K562 (cell line): Measurements from ENCODE around the gene TFE3. TPM values are rescaled to one million over a fixed set of nuclear protein-coding genes. Genes with fewer than 3 reads are reported as not detected.
A peak's percentile ranks its signal among the peaks of the same experiment; 100 is the strongest.

Source experiments
- ARID1B ChIP-seq: fragments of 450-650 bp; IDR thresholded peaks from 2 replicates; pipeline ENCODE4 v1.6.1; 2016; ENCODE audit warnings: antibody characterized with exemption, mild to moderate bottlenecking, inconsistent platforms
- BMI1 ChIP-seq: fragments of 150-350 bp; IDR thresholded peaks from 2 replicates; pipeline ENCODE4 v1.6.1; 2014; ENCODE audit warnings: low read length
- CBX1 ChIP-seq: sonication (generic); IDR thresholded peaks from 2 replicates; pipeline ENCODE4 v1.6.1; 2016; ENCODE audit warnings: antibody characterized with exemption, low read depth, mild to moderate bottlenecking
- CCNT2 ChIP-seq: IDR thresholded peaks from 2 replicates; pipeline ENCODE4 v1.6.1; 2011; ENCODE audit warnings: borderline replicate concordance, low read depth, mild to moderate bottlenecking, moderate library complexity, mixed read lengths, low read length; ENCODE audit not compliant: insufficient read length; ENCODE audit errors: extremely low read depth
- GATAD2A ChIP-seq: fragments of 450-650 bp; IDR thresholded peaks from 2 replicates; pipeline ENCODE4 v1.6.1; 2017
- KLF16 ChIP-seq: IDR thresholded peaks from 2 replicates; pipeline ENCODE4 v1.6.1; 2016; ENCODE audit warnings: antibody characterized with exemption
- MXI1 ChIP-seq: IDR thresholded peaks from 2 replicates; pipeline ENCODE4 v1.6.1; 2011; ENCODE audit warnings: low read depth, mild to moderate bottlenecking, improper control_type of control experiment, low read length
- NCOR1 ChIP-seq: fragments of 450-650 bp; IDR thresholded peaks from 2 replicates; pipeline ENCODE4 v1.6.1; 2016; ENCODE audit warnings: mild to moderate bottlenecking, moderate library complexity
- NR1H2 ChIP-seq: sonication (generic); formaldehyde crosslinking; IDR thresholded peaks from 2 replicates; pipeline ENCODE4 v1.4.0; 2020; ENCODE audit warnings: mild to moderate bottlenecking, missing genetic modification reagents
- PHF21A ChIP-seq: fragments of 450-650 bp; IDR thresholded peaks from 2 replicates; pipeline ENCODE4 v1.6.1; 2017; ENCODE audit warnings: low read depth, borderline replicate concordance
- PML ChIP-seq: IDR thresholded peaks from 2 replicates; pipeline ENCODE4 v1.6.1; 2012; ENCODE audit warnings: low read length, inconsistent platforms
- SRSF3 ChIP-seq: fragments of 200-400 bp; formaldehyde crosslinking; IDR thresholded peaks from 2 replicates; pipeline ENCODE4 v1.6.1; 2016; ENCODE audit warnings: mild to moderate bottlenecking, low read length, moderate library complexity; ENCODE audit not compliant: insufficient read depth
- TARDBP ChIP-seq: fragments of 450-650 bp; IDR thresholded peaks from 2 replicates; pipeline ENCODE4 v1.6.1; 2016
- ZNF24 ChIP-seq: fragments of 450-650 bp; IDR thresholded peaks from 2 replicates; pipeline ENCODE4 v1.6.1; 2016
- ZNF57 ChIP-seq: fragments of 450-650 bp; formaldehyde crosslinking; IDR thresholded peaks from 2 replicates; pipeline ENCODE4 v1.4.0; 2020; ENCODE audit warnings: mild to moderate bottlenecking, moderate library complexity
- ZNF764 ChIP-seq: fragments of 250-450 bp; sonication (Bioruptor Pico); IDR thresholded peaks from 2 replicates; pipeline ENCODE4 v1.4.0; 2020; ENCODE audit warnings: low read depth, mild to moderate bottlenecking, moderate library complexity
- polyA plus RNA-seq, 8 experiments: library from polyadenylated mRNA; depleted of rRNA in 4 of 8; stranded (reverse) in 5 of 8; unstranded in 3 of 8; fragments of >200 nt; fragmentation: Nextera tagmentation in 2 of 8; fragmentation: Illumina TruSeq in 1 of 8; extraction: Ambion mirVana in 2 of 8; extraction: Trizol in 1 of 8; gene quantifications; 2 replicates each; pipeline versions ENCODE4 v1.2.1 to v1.2.3, GENCODE V29; 2011 to 2014; ENCODE audit warnings: inconsistent platforms in 1 of 8, missing spikeins in 1 of 8
- total RNA-seq, 7 experiments: library from RNA; depleted of rRNA in 6 of 7; stranded (reverse); fragments of >200 nt in 6 of 7; fragmentation: Illumina TruSeq in 2 of 7; extraction: Trizol in 2 of 7; gene quantifications; 2 replicates each; pipeline versions ENCODE4 v1.2.1 to v1.2.3, GENCODE V29; 2011 to 2021; ENCODE audit warnings: low replicate concordance in 1 of 7
- TF ChIP-seq, protein P1 (sequence below): fragments of 250-450 bp; sonication (Bioruptor Pico); IDR thresholded peaks from 2 replicates; pipeline ENCODE4 v1.4.0; 2020
- TF ChIP-seq, protein P2 (sequence below): sonication (generic); formaldehyde crosslinking; IDR thresholded peaks from 2 replicates; pipeline ENCODE4 v1.9.0; 2022; ENCODE audit warnings: mild to moderate bottlenecking, missing genetic modification reagents
- TF ChIP-seq, protein P3 (sequence below): fragments of 250-450 bp; sonication (Bioruptor Pico); IDR thresholded peaks from 2 replicates; pipeline ENCODE4 v1.8.0; 2022; ENCODE audit warnings: inconsistent platforms
- TF ChIP-seq, protein P4 (sequence below), 2 experiments: fragments of 450-650 bp in 1 of 2; sonication (generic) in 1 of 2; formaldehyde crosslinking in 1 of 2; IDR thresholded peaks in 1 of 2; conservative IDR thresholded peaks in 1 of 2; 2 replicates each; pipeline versions ENCODE4 v1.6.1 to v1.8.1; 2016 to 2023; ENCODE audit warnings: mild to moderate bottlenecking in 2 of 2, moderate library complexity in 2 of 2, inconsistent platforms in 1 of 2, missing genetic modification reagents in 1 of 2
- TF ChIP-seq, protein P5 (sequence below): IDR thresholded peaks from 2 replicates; pipeline ENCODE4 v1.6.1; 2016; ENCODE audit warnings: missing genetic modification characterization, missing compliant biosample characterization

TFE3 gene
- total and polyA plus RNA-seq, 9 of the 15 experiments (the other 6 are each of a cell fraction or from before 2014, with no cell fraction given), result 1.9 to 20.3 (median 11.9) TPM

DNA sequence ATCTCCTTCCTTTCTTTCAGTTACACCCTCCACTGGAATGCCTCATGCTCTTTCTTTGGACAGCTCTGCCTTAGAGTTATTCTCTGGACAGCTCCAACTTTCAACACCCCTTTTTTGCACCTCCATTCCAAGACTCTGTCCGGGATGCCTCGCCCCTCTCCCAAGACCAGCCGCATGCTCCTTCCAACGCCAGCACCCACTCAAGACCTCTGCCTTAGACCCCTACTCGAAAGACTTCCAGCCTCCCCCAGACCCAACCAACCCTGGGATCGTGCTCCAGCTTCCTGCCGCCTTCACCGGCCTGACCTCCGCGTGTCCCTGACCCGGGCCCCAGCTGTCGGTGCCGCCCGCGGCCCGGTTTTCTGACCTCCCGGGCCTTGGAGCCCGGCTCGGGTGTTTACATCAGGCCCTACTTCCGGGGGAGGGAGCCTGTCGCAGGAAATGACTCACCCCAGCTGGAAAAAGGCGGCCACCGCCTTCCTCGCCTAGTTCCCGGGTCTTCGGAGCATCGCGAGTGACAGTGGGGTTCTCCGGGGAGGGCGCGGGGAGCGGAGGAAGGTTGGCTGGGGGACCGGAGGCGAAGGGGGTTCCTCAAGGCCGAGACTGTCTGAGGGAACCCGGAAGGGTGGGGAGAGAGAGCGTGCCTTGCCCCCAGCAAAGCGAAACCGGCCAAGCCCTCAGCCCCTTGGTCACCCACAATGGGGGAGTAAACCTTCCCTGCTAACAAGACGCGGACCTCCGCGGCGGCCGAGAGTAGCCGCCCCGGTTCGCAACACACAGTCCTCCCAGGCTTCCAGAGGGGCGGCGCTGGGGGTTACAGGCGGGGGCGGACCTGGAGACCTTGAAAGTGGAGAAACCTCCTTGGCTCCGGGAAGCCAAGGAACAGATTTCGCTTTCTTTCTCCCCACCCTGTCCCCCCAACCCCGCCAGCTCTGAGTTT, 36.6 kb upstream of the TFE3 start, which contains the start of gene WDR45 (continued):
- TF ChIP-seq, protein P1, sequence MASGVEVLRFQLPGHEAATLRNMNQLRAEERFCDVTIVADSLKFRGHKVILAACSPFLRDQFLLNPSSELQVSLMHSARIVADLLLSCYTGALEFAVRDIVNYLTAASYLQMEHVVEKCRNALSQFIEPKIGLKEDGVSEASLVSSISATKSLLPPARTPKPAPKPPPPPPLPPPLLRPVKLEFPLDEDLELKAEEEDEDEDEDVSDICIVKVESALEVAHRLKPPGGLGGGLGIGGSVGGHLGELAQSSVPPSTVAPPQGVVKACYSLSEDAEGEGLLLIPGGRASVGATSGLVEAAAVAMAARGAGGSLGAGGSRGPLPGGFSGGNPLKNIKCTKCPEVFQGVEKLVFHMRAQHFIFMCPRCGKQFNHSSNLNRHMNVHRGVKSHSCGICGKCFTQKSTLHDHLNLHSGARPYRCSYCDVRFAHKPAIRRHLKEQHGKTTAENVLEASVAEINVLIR, result no peak
- TF ChIP-seq ZNF764 (CRISPR knock-in tag), result no peak
- peak; percentile 55; the same call in 1 of the 2 replicates for TF ChIP-seq ARID1B
- TF ChIP-seq, protein P2, sequence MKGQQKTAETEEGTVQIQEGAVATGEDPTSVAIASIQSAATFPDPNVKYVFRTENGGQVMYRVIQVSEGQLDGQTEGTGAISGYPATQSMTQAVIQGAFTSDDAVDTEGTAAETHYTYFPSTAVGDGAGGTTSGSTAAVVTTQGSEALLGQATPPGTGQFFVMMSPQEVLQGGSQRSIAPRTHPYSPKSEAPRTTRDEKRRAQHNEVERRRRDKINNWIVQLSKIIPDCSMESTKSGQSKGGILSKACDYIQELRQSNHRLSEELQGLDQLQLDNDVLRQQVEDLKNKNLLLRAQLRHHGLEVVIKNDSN (CRISPR knock-in tag), result no peak
- no peak for TF ChIP-seq PHF21A
- no peak for TF ChIP-seq GATAD2A
- no peak for TF ChIP-seq TARDBP
- TF ChIP-seq, protein P3, sequence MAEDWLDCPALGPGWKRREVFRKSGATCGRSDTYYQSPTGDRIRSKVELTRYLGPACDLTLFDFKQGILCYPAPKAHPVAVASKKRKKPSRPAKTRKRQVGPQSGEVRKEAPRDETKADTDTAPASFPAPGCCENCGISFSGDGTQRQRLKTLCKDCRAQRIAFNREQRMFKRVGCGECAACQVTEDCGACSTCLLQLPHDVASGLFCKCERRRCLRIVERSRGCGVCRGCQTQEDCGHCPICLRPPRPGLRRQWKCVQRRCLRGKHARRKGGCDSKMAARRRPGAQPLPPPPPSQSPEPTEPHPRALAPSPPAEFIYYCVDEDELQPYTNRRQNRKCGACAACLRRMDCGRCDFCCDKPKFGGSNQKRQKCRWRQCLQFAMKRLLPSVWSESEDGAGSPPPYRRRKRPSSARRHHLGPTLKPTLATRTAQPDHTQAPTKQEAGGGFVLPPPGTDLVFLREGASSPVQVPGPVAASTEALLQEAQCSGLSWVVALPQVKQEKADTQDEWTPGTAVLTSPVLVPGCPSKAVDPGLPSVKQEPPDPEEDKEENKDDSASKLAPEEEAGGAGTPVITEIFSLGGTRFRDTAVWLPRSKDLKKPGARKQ (CRISPR knock-in tag), result no peak
- no peak for TF ChIP-seq ZNF57 (CRISPR knock-in tag)
- peak; percentile 58; the same call in 1 of the 2 replicates for TF ChIP-seq KLF16
- TF ChIP-seq BMI1, result no peak
- TF ChIP-seq SRSF3, result no peak
- no peak for TF ChIP-seq NR1H2 (CRISPR knock-in tag)
- TF ChIP-seq ZNF24, result no peak
- TF ChIP-seq MXI1, result no peak
- TF ChIP-seq, protein P4, sequence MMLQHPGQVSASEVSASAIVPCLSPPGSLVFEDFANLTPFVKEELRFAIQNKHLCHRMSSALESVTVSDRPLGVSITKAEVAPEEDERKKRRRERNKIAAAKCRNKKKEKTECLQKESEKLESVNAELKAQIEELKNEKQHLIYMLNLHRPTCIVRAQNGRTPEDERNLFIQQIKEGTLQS (IDR thresholded peaks at IDR 0.05), result peak; percentile 98
- TF ChIP-seq, protein P4 (CRISPR knock-in tag; conservative IDR thresholded peaks at IDR 0.05), result peak; percentile 98
- no peak for TF ChIP-seq CCNT2
- peak; percentile 61 for TF ChIP-seq NCOR1
- peak; percentile 39; the same call in 1 of the 2 replicates for TF ChIP-seq PML
- TF ChIP-seq, protein P5, sequence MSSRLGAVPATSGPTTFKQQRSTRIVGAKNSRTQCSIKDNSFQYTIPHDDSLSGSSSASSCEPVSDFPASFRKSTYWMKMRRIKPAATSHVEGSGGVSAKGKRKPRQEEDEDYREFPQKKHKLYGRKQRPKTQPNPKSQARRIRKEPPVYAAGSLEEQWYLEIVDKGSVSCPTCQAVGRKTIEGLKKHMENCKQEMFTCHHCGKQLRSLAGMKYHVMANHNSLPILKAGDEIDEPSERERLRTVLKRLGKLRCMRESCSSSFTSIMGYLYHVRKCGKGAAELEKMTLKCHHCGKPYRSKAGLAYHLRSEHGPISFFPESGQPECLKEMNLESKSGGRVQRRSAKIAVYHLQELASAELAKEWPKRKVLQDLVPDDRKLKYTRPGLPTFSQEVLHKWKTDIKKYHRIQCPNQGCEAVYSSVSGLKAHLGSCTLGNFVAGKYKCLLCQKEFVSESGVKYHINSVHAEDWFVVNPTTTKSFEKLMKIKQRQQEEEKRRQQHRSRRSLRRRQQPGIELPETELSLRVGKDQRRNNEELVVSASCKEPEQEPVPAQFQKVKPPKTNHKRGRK (tag), result no peak
- peak; percentile 30; the same call in 1 of the 2 replicates for TF ChIP-seq CBX1
